ENCODE results near the gene CLPTM1. TPM values are rescaled to one million over a fixed set of nuclear protein-coding genes. Genes with fewer than 3 reads are reported as not detected.

CLPTM1 gene
- total and polyA plus RNA-seq, 9 of the 15 experiments (the other 6 are each of a cell fraction or from before 2014, with no cell fraction given) = 0.37 to 96.0 (median 27.5) TPM

GRCh38 chr19:44954649-44955504, at the start of gene CLPTM1 (continued):
- TF ChIP-seq ZNF318 (IDR thresholded peaks at IDR 0.05; ENCODE audit: borderline replicate concordance in 1 of 2, low read depth in 1 of 2) (peak in 1 of 2 experiments; percentile 66; a peak in 2 of 4 replicates), FUS (optimal IDR thresholded peaks at IDR 0.05; ENCODE audit: low read depth, low read length) (no peak), COPS2 (conservative IDR thresholded peaks at IDR 0.05) (no peak), POLR2H (tag; IDR thresholded peaks at IDR 0.05; ENCODE audit: low read depth) (peak; percentile 84), PYGO2 (tag; IDR thresholded peaks at IDR 0.05) (no peak), FOSL1 (tag; conservative IDR thresholded peaks at IDR 0.05) (peak; percentile 13; the same call in 1 of the 2 replicates), NBN (IDR thresholded peaks at IDR 0.05; ENCODE audit: low read depth) (peak; percentile 98), KDM1A (IDR thresholded peaks at IDR 0.05) (no peak), ZNF79 (CRISPR knock-in tag; IDR thresholded peaks at IDR 0.05; ENCODE audit: low read depth) (no peak), ZNF668 (CRISPR knock-in tag; IDR thresholded peaks at IDR 0.05) (no peak), NCOA4 (IDR thresholded peaks at IDR 0.05; ENCODE audit: partially characterized antibody) (no peak), HDGF (IDR thresholded peaks at IDR 0.05) (no peak), TGIF2 (CRISPR knock-in tag; IDR thresholded peaks at IDR 0.05) (no peak), JUNB (CRISPR knock-in tag; conservative IDR thresholded peaks at IDR 0.05) (no peak), RUNX1 (IDR thresholded peaks at IDR 0.05; ENCODE audit: low read depth) (no peak), ZNF146 (CRISPR knock-in tag; IDR thresholded peaks at IDR 0.05; ENCODE audit: unreplicated experiment) (no peak), KDM5B (IDR thresholded peaks at IDR 0.05; ENCODE audit: insufficient replicate concordance, low read depth, low read length) (peak; percentile 93), ZNF124 (CRISPR knock-in tag; IDR thresholded peaks at IDR 0.05) (no peak), TAF7 (tag; IDR thresholded peaks at IDR 0.05) (no peak; the same call in 1 of the 2 replicates)
- TF ChIP-seq, protein P1, sequence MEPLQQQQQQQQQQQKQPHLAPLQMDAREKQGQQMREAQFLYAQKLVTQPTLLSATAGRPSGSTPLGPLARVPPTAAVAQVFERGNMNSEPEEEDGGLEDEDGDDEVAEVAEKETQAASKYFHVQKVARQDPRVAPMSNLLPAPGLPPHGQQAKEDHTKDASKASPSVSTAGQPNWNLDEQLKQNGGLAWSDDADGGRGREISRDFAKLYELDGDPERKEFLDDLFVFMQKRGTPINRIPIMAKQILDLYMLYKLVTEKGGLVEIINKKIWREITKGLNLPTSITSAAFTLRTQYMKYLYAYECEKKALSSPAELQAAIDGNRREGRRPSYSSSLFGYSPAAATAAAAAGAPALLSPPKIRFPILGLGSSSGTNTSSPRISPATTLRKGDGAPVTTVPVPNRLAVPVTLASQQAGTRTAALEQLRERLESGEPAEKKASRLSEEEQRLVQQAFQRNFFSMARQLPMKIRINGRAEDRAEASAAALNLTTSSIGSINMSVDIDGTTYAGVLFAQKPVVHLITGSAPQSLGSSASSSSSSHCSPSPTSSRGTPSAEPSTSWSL (CRISPR knock-in tag; IDR thresholded peaks at IDR 0.05; ENCODE audit: borderline replicate concordance) = no peak

Data from K562 (cell line).